GM21528 (cell line): ENCODE measurements around the gene TMEM130.

Source experiments
- ATAC-seq: cut with Tn5 transposase; IDR thresholded peaks from one replicate; pipeline ENCODE4 v1.9.1; 2021; ENCODE audit warnings: mild to moderate bottlenecking, moderate library complexity; ENCODE audit not compliant: unreplicated experiment, low FRiP score

Gene TMEM130

DNA sequence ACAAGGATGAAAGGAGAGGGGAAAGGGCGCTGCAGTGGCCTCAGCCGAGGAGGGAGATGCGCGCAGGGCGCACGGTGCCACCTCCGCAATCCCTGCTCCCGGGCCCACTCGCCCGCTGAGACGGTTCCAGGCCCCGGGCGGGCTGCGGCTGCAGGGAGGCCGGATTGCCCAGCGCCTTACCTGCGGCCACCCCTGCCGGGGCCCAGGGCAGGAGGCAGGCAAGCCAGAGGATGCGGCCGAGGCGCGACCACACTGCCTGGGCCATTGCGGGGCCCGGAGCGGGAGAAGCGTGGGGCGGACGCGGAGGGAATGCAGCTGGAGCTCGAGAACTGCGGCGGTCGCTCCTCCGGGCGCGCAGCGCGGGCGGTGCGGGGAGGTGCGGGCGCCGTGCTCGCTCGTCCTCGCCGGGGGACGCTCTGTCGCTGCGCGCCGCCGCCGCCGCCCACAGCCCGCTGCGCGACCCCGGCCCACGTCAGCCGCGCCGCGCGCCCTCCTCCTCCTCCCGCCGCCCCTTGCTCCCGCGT is at the start of gene TMEM130:
TMEM130 (minus strand) TSS at position 418 of the 524 bp plus-strand sequence; CDS start at position 265, 153 bp downstream.
- ATAC-seq = no peak

GRCh38 chr7:98917331-98917730 is 47.5 kb upstream of the TMEM130 start:
- ATAC-seq = no peak

GRCh38 chr7:98913612-98914011 is 43.8 kb upstream of the TMEM130 start:
- no peak for ATAC-seq

DNA sequence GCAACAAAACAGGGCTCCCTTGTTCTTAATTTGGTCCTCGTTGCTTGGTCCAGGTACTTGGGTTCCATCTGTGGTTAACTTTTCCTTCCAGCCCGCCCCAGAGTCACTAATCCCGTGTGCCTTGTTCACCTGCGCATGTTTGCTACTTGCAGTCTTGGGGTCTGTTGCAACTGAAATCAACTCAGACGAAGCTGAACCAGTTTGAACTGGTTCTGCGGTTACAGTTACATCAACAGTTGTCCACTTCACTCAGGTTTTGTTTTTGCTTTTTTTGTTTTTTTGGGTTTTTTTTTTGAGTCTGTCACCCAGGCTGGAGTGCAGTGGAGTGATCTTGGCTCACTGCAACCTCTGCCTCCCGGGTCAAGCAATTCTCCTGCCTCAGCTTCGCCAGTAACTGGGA is 43.2 kb upstream of the TMEM130 start:
- ATAC-seq = no peak

DNA sequence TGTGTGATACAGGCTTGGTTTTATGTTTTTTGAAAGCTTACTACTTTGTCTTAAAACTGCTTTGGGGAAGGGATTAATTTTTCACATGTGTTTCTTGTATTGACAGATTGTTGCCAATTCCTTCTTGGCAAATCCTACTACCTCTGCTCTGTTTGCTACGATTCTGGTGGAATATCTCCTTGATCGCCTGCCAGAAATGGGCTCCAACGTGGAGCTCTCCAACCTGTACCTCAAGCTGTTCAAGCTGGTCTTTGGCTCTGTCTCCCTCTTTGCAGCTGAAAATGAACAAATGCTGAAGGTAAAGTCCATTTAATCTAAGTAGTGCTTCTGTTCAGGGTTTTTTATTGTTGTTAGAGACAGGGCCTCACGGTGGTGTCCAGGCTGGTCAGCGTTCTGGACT is 42.1 kb upstream of the TMEM130 start:
- ATAC-seq = no peak

DNA sequence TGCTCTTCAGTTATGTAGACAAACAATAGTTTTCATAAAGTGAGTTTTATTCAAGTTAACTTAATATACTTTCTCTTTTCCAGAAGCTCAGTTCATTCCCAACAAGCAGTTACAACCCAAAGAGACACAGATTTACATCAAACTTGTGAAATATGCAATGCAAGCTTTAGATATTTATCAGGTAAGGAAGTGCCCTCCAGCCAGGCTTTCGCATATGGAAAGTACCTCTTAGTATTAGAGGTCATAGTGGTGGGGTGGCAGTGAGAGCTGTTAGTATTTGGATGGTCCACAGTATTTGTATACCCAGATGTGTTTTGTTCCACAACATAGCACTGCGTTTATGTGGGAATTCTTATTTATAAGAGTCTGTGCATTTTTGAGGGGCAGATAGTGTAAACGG is 40.6 kb upstream of the TMEM130 start:
- ATAC-seq = no peak

DNA sequence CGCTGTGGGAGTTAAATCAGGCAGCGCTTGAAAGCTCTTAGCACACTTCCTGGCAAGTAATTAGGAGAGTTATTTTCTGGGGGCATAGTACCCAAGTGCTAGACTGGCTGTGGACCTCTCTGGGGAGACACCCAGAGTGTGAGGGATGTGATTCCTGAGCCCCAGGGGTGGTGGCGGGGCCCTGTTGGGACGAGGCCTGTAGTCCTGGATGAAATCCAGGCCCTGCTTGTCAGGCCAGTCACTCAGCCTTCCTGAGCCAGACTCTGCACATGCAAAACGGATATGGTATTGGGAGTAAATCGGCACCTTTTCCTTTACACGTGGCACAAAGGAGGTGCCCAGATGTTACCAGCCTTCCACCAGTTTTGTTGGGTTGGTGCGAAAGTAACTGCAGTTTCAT is 39.7 kb upstream of the TMEM130 start:
- ATAC-seq = no peak

DNA sequence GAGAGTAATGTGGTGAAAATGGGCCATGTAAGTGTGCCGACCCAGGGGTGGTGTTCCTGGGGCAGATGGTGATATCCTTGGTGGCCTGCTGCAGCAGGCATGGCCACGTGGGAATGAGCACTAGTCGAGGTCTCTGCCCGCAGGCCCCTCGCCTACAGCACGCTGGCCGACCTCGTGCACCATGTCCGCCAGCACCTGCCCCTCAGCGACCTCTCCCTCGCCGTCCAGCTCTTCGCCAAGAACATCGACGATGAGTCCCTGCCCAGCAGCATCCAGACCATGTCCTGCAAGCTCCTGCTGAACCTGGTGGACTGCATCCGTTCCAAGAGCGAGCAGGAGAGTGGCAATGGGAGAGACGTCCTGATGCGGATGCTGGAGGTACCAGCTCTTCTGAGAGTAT is 38.8 kb upstream of the TMEM130 start:
- ATAC-seq = no peak

DNA sequence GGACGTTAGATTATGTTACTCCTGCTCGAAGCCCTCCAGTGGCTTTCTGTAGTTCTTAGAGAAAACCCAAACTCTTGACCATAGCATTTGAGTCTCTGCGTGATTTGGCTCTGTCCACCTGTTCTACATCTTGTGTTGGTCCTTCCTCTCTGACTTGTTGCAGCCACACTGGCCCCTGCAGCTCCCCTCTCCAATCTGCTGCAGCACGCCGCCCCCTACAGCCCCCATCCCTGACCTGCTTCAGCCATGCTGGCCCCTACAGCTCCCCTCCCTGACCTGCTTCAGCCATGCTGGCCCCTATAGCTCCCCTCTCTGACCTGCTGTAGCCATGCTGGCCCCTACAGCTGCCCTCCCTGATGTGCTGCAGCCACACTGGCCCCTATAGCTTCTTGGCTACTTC is 37.8 kb upstream of the TMEM130 start:
- ATAC-seq = no peak

- no peak for ATAC-seq
Measured at GRCh38 chr7:98903246-98903645, 33.4 kb upstream of the TMEM130 start.

GRCh38 chr7:98902523-98902922 is 32.7 kb upstream of the TMEM130 start:
- no peak for ATAC-seq

GRCh38 chr7:98900815-98901214 is 31.0 kb upstream of the TMEM130 start:
- no peak for ATAC-seq

DNA sequence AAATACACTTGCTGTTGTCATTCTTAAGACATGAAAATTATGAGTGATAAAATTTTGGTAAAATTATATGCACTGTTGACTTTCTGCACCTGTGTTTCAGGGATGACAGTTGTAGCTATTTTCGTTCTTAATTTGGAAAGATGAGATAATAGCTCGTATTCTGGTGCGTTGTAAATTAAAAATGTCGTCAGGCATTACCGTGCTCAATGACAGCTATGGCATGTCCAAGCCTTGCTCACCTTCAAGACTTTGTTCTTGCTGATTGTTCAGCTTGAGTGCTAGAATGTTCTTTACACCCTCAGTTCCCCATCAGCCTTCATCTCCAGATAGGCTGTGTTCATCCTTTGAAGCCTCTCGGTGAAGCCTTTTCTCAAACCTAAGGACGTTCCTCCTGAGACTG is 30.0 kb upstream of the TMEM130 start:
- no peak for ATAC-seq

- no peak for ATAC-seq
Measured at GRCh38 chr7:98892609-98893008, 22.8 kb upstream of the TMEM130 start.

DNA sequence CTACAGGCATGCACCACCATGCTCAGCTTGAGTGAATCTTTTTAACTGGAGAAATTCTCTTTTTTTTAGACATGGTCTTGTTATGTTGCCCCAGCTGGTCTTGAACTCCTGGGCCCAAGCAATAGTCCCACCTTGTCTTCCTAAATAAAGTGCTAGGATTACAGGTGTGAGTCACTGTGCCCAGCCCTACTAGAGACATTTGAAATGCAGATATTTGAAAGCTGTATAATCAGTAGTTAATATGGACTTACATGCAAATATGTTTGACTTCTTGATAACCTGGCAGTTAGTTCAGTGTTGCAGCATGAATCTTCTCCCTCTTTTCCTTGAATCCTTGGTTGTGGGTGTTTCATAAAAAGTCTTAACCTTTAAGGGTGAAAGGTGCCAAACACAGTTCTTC is 17.2 kb upstream of the TMEM130 start:
- no peak for ATAC-seq

GRCh38 chr7:98884416-98884815 is 14.6 kb upstream of the TMEM130 start:
- no peak for ATAC-seq

- ATAC-seq = no peak
Measured at GRCh38 chr7:98881561-98882315, 11.9 kb upstream of the TMEM130 start.

DNA sequence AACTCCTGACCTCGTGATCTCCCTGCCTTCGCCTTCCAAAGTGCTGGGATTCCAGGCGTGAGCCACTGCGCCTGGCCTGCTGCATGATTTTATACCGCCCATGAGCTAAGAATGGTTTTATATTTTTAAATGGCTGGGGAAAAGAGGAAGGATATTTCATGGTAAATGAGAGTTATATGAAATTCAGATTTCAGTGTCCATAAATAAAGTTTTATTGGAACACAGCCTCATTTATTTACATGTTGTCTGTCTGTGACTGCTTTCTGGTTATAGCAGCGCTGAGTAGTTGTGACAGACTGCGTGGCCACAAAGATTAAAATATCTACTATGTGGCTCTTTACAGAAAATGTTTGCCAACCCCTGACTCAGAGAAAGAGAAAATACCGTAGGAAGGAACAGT is 10.7 kb upstream of the TMEM130 start:
- no peak for ATAC-seq

GRCh38 chr7:98879979-98880315 is 10.1 kb upstream of the TMEM130 start:
- ATAC-seq = no peak

- peak; percentile 68 for ATAC-seq
Measured at GRCh38 chr7:98879198-98879978, 9.6 kb upstream of the TMEM130 start.

- ATAC-seq = peak; percentile 70
Measured at GRCh38 chr7:98878365-98879197, 8.8 kb upstream of the TMEM130 start, which contains the start of gene TRRAP. Gene TRRAP (plus strand): TSS chr7:98878532. CDS start chr7:98881151, 2,619 bp downstream.
